Germinal center (tissue), 1 donor: ENCODE data around the gene KIAA0319L.
"Not testable (repeated sequence)": the region's sequence is repeated elsewhere in the genome, so short reads cannot be mapped to it uniquely, and the experiment has no call there.

Experiments used
- DNase-seq: peaks from one replicate; pipeline ENCODE4 v3.0.0; 2012; ENCODE audit warnings: mixed read lengths, low spot score

The KIAA0319L gene

GRCh38 chr1:35581621-35582020 is 24.4 kb upstream of the KIAA0319L start:
- not testable (repeated sequence) for DNase-seq

- no peak for DNase-seq
Observed at GRCh38 chr1:35580949-35581388, 23.8 kb upstream of the KIAA0319L start.

GRCh38 chr1:35577071-35577998 is 20.1 kb upstream of the KIAA0319L start:
- peak; percentile 84 for DNase-seq

- not testable (repeated sequence) for DNase-seq
Observed at GRCh38 chr1:35576766-35577070, 19.5 kb upstream of the KIAA0319L start.

- no peak for DNase-seq
Observed at GRCh38 chr1:35576061-35576765, 19.0 kb upstream of the KIAA0319L start.

GRCh38 chr1:35575416-35575958 is 18.3 kb upstream of the KIAA0319L start:
- no peak for DNase-seq

- DNase-seq, result no peak
Observed at GRCh38 chr1:35574655-35575415, 17.6 kb upstream of the KIAA0319L start.

GRCh38 chr1:35574125-35574654 is 17.0 kb upstream of the KIAA0319L start:
- DNase-seq, result no peak

- peak; percentile 34 for DNase-seq
Observed at GRCh38 chr1:35573198-35574124, 16.3 kb upstream of the KIAA0319L start, which contains the start of gene TFAP2E. Gene TFAP2E (plus strand): TSS chr1:35573314. CDS start chr1:35573578, 264 bp downstream.

- DNase-seq, result no peak
Observed at GRCh38 chr1:35572296-35572695, 15.1 kb upstream of the KIAA0319L start.

GRCh38 chr1:35571263-35571662 is 14.1 kb upstream of the KIAA0319L start:
- no peak for DNase-seq

- no peak for DNase-seq
Observed at GRCh38 chr1:35570589-35571137, 13.5 kb upstream of the KIAA0319L start.

- DNase-seq, result no peak
Observed at GRCh38 chr1:35569936-35570335, 12.7 kb upstream of the KIAA0319L start.

- peak; percentile 80 for DNase-seq
Observed at GRCh38 chr1:35568975-35569395, 11.8 kb upstream of the KIAA0319L start.

GRCh38 chr1:35567947-35568558 is 10.8 kb upstream of the KIAA0319L start:
- DNase-seq, result no peak

GRCh38 chr1:35565742-35566133 is 8.5 kb upstream of the KIAA0319L start:
- no peak for DNase-seq

GRCh38 chr1:35564884-35565741 is 7.9 kb upstream of the KIAA0319L start:
- DNase-seq, result no peak

GRCh38 chr1:35564037-35564883 is 7.1 kb upstream of the KIAA0319L start:
- peak; percentile 83 for DNase-seq
